GM12878 (cell line): Measurements from ENCODE around the gene SP4. TPM values are rescaled to one million over a fixed set of nuclear protein-coding genes. Genes with fewer than 3 reads are reported as not detected.

Experiments
- ATAC-seq: fragments of 200-7000 bp; cut with Tn5 transposase; 3 replicates; pipeline ENCODE4 v1.9.1; 2020; ENCODE audit warnings: mild to moderate bottlenecking, moderate library complexity
- BruUV-seq: library from RNA; stranded (reverse); fragments of 400-500 nt; replicated peaks from 2 replicates; lab custom pipeline; 2021; lab: Mats Ljungman, UMichigan
- CTCF ChIA-PET: fragments of 300-600 bp; sonication (Branson Sonifier 250); formaldehyde crosslinking; extraction: SDS; loops from one replicate; lab custom pipeline; 2021; ENCODE audit warnings: inconsistent platforms; lab: Yijun Ruan, JAX
- POLR2A ChIA-PET: fragments of 350-600 bp; formaldehyde crosslinking; extraction: SDS; loops from one replicate; lab custom pipeline; 2021; ENCODE audit warnings: inconsistent platforms; lab: Charles Lee
- RAD21 ChIA-PET: fragments of 300-600 bp; sonication (Branson Sonifier 250); formaldehyde crosslinking; loops from one replicate; lab custom pipeline; 2023; ENCODE audit warnings: antibody characterized with exemption; ENCODE audit not compliant: unreplicated experiment; lab: Charles Lee
- SMC1A ChIA-PET: fragments of 300-600 bp; sonication (Branson Sonifier 250); formaldehyde crosslinking; loops from one replicate; lab custom pipeline; 2023; ENCODE audit not compliant: unreplicated experiment, uncharacterized antibody; lab: Charles Lee
- DNase-seq: peaks from one replicate; pipeline ENCODE4 v3.0.0-alpha.2; 2011; ENCODE audit warnings: low read depth, low spot score
- FAIRE-seq: peaks from 3 replicates; lab custom pipeline; 2011; peaks lifted over from hg19 to GRCh38; lab: Jason Lieb, UNC
- H2AFZ ChIP-seq: 2 replicates; pipeline ENCODE4 v1.6.0; 2011; ENCODE audit warnings: low read depth, low read length, control low read depth; ENCODE audit not compliant: control insufficient read depth
- H3K27ac ChIP-seq: 2 replicates; pipeline ENCODE4 v1.5.1; 2011; ENCODE audit warnings: control low read depth; ENCODE audit not compliant: control insufficient read depth, insufficient read depth
- H3K27me3 ChIP-seq, 2 experiments: replicated peaks in 1 of 2; 2 replicates each; pipeline versions ENCODE4 v1.6.0 to v1.6.1; 2011; ENCODE audit warnings: low read length in 1 of 2; ENCODE audit not compliant: control insufficient read depth in 2 of 2, insufficient read depth in 2 of 2
- H3K36me3 ChIP-seq, 2 experiments: 2 replicates each; pipeline ENCODE4 v1.5.1; 2011; ENCODE audit warnings: low read length in 1 of 2; ENCODE audit not compliant: control insufficient read depth in 2 of 2, insufficient read depth in 2 of 2
- H3K4me1 ChIP-seq: 2 replicates; pipeline ENCODE4 v1.6.1; 2011; ENCODE audit warnings: mild to moderate bottlenecking, low read length, moderate library complexity, mixed read lengths; ENCODE audit not compliant: control insufficient read depth, insufficient read depth
- H3K4me2 ChIP-seq: 2 replicates; pipeline ENCODE4 v1.6.0; 2011; ENCODE audit warnings: control low read depth; ENCODE audit not compliant: control insufficient read depth, insufficient read depth
- H3K4me3 ChIP-seq: fragments of 200-600 bp; sonication (generic); 2 replicates; pipeline ENCODE4 v1.5.1; 2016
- H3K79me2 ChIP-seq: 2 replicates; pipeline ENCODE4 v1.6.0; 2011; ENCODE audit warnings: low read length; ENCODE audit not compliant: control insufficient read depth, insufficient read depth
- H3K9ac ChIP-seq: 2 replicates; pipeline ENCODE4 v1.8.0; 2011; ENCODE audit warnings: low read length, control low read depth, mixed read lengths; ENCODE audit not compliant: control insufficient read depth, insufficient read depth
- H3K9me3 ChIP-seq: replicated peaks from 3 replicates; pipeline ENCODE4 v1.5.1; 2011; ENCODE audit warnings: mild to moderate bottlenecking, low read length; ENCODE audit not compliant: control insufficient read depth, insufficient read depth
- H4K20me1 ChIP-seq: 2 replicates; pipeline ENCODE4 v1.6.0; 2011; ENCODE audit not compliant: control insufficient read depth, insufficient read depth
- CBX3 ChIP-seq: fragments of 200-600 bp; sonication (generic); IDR thresholded peaks from 2 replicates; pipeline ENCODE4 v1.6.1; 2016; ENCODE audit warnings: low read depth, borderline replicate concordance
- CEBPZ ChIP-seq: fragments of 150-350 bp; IDR thresholded peaks from 2 replicates; pipeline ENCODE4 v1.6.1; 2016; ENCODE audit warnings: low read depth, low read length
- CHD1 ChIP-seq: IDR thresholded peaks from 2 replicates; pipeline ENCODE4 v1.6.1; 2012; ENCODE audit warnings: low read depth, low read length, improper control_type of control experiment
- CHD2 ChIP-seq: IDR thresholded peaks from 2 replicates; pipeline ENCODE4 v1.6.1; 2011; ENCODE audit warnings: low read depth, low read length, improper control_type of control experiment, borderline replicate concordance
- EED ChIP-seq: sonication (generic); IDR thresholded peaks from 2 replicates; pipeline ENCODE4 v1.6.1; 2016; ENCODE audit warnings: antibody characterized with exemption, low read depth
- HDAC6 ChIP-seq: fragments of 200-600 bp; sonication (generic); IDR thresholded peaks from one replicate; pipeline ENCODE4 v1.8.0; 2017; ENCODE audit warnings: antibody characterized with exemption; ENCODE audit not compliant: unreplicated experiment
- KDM1A ChIP-seq: fragments of 200-600 bp; sonication (generic); IDR thresholded peaks from 2 replicates; pipeline ENCODE4 v1.6.1; 2016; ENCODE audit warnings: borderline replicate concordance
- NFYA ChIP-seq: IDR thresholded peaks from 2 replicates; pipeline ENCODE4 v1.6.1; 2011; ENCODE audit warnings: low read depth, mild to moderate bottlenecking, low read length, improper control_type of control experiment, borderline replicate concordance
- POLR2A ChIP-seq: IDR thresholded peaks from 2 replicates; pipeline ENCODE4 v1.6.1; 2011; ENCODE audit warnings: low read depth, mild to moderate bottlenecking, low read length
- REST ChIP-seq: IDR thresholded peaks from 2 replicates; pipeline ENCODE4 v1.6.1; 2012; ENCODE audit warnings: mild to moderate bottlenecking, low read depth, low read length
- SREBF2 ChIP-seq: IDR thresholded peaks from 2 replicates; pipeline ENCODE4 v1.6.1; 2012; ENCODE audit warnings: mild to moderate bottlenecking, low read length
- SUZ12 ChIP-seq: fragments of 200-600 bp; sonication (generic); IDR thresholded peaks from one replicate; pipeline ENCODE4 v1.6.1; 2018; ENCODE audit warnings: antibody characterized with exemption, mild to moderate bottlenecking; ENCODE audit not compliant: unreplicated experiment
- TAF1 ChIP-seq: IDR thresholded peaks from 2 replicates; pipeline ENCODE4 v1.6.1; 2011; ENCODE audit warnings: mild to moderate bottlenecking, low read depth, low read length, borderline replicate concordance
- TCF3 ChIP-seq: IDR thresholded peaks from 2 replicates; pipeline ENCODE4 v1.6.1; 2012; ENCODE audit warnings: low read depth, mild to moderate bottlenecking, low read length, borderline replicate concordance; ENCODE audit not compliant: insufficient read depth
- ZBED1 ChIP-seq: IDR thresholded peaks from 2 replicates; pipeline ENCODE4 v1.6.1; 2016; ENCODE audit warnings: borderline replicate concordance
- ZNF622 ChIP-seq: fragments of 450-650 bp; IDR thresholded peaks from 2 replicates; pipeline ENCODE4 v1.6.1; 2017; ENCODE audit warnings: mild to moderate bottlenecking, inconsistent platforms
- WGBS: methylation state at CpG from one replicate; pipeline ENCODE4 v1.1.6; 2016; ENCODE audit warnings: low lambda C conversion rate; ENCODE audit not compliant: insufficient replicate concordance, insufficient coverage; ENCODE audit errors: missing lambda C conversion rate; 5-methylcytosine and 5-hydroxymethylcytosine counted together
- in situ Hi-C: fragments of 300-500 bp; cut with MboI; formaldehyde crosslinking; loops from 9 replicates; pipeline ENCODE4 v1.14.3; 2018; ENCODE audit warnings: mixed read lengths
- intact Hi-C: fragments of 100-400 bp; cut with micrococcal nuclease; formaldehyde crosslinking; loops from one replicate; pipeline ENCODE4 v1.14.2; 2022; ENCODE audit not compliant: unreplicated experiment
- polyA plus RNA-seq, 11 experiments: library from polyadenylated mRNA; depleted of rRNA in 4 of 11; unstranded in 6 of 11; stranded (reverse) in 5 of 11; fragments of >200 nt; fragmentation: Nextera tagmentation in 4 of 11; fragmentation: Illumina TruSeq in 1 of 11; extraction: Ambion mirVana in 4 of 11; extraction: Trizol in 1 of 11; gene quantifications; 1 replicate in 1 of 11; 2 replicates in 10 of 11; pipeline versions ENCODE4 v1.2.1 to v1.2.3, GENCODE V29; 2011 to 2016; ENCODE audit warnings: inconsistent platforms in 2 of 11, missing spikeins in 2 of 11, low read depth in 1 of 11
- total RNA-seq, 4 experiments: library from RNA; depleted of rRNA in 3 of 4; stranded (reverse); fragments of >200 nt in 3 of 4; fragmentation: Illumina TruSeq in 1 of 4; extraction: Trizol in 1 of 4; gene quantifications; 2 replicates each; pipeline versions ENCODE4 v1.2.1 to v1.2.3, GENCODE V29; 2013 to 2021

The SP4 gene
- total and polyA plus RNA-seq, 10 of the 15 experiments (the other 5 are each of a cell fraction or from before 2014, with no cell fraction given): 6.2 to 32.4 (median 16.1) TPM

- TF ChIP-seq REST (no peak), NFYA (no peak)
Observed at GRCh38 chr7:21544303-21544656, 116.4 kb downstream of the SP4 start (continued).

- BruUV-seq: no TSS peak
- WGBS: 56% methylated on average over 3 of the region's 3 CpGs
Observed at GRCh38 chr7:21544715-21545114, 116.8 kb downstream of the SP4 start.

More at GRCh38 chr7:21544715-21545114, 116.8 kb downstream of the SP4 start:
- FAIRE-seq: no peak
- H3K9ac ChIP-seq: no peak overlapping the region
- no peak overlapping the region for H2AFZ ChIP-seq
- H3K4me2 ChIP-seq: no peak overlapping the region
- no peak for DNase-seq
- ChIA-PET RAD21 (no interaction called here), POLR2A (no interaction called here), CTCF (interaction anchor here (1.0 kb wide), 1 partner anchor 223 kb away, joined by 3 read pairs; no protein-coding TSS in a partner anchor)
- no peaks in the 10 kb centered on the region for H3K4me1 ChIP-seq
- no peaks in the 10 kb centered on the region for H3K36me3 ChIP-seq
- in situ Hi-C loops: no loop called here
- H3K27ac ChIP-seq: no peak overlapping the region
- no peaks in the 10 kb centered on the region for H3K79me2 ChIP-seq
- H4K20me1 ChIP-seq: no peaks in the 10 kb centered on the region
- ATAC-seq: no peak
- TF ChIP-seq CEBPZ (no peak), TAF1 (no peak), KDM1A (no peak), CBX3 (no peak), ZBED1 (no peak), POLR2A (no peak), CHD1 (no peak), HDAC6 (no peak), TCF3 (no peak), EED (no peak), SREBF2 (no peak), CHD2 (no peak), SUZ12 (no peak), ZNF622 (no peak)
- TF ChIP-seq, all 136 proteins: peak for 0
- Histone ChIP-seq H3K9me3 (no peaks in the 10 kb centered on the region; the same call in 2 of the 3 replicates), H3K27me3 (peaks cover 5 to 22% of the 10 kb centered on the region in 2 experiments), H3K4me3 (no peak overlapping the region)
- SMC1A ChIA-PET: interaction anchor here (0.7 kb wide), 1 partner anchor 25 kb away, joined by 3 read pairs; no protein-coding TSS in a partner anchor
- intact Hi-C loops: no loop called here
